ENCODE results near the gene STAG3. TPM values are rescaled to one million over a fixed set of nuclear protein-coding genes. Genes with fewer than 3 reads are reported as not detected.
"Not testable (repeated sequence)": the region's sequence is repeated elsewhere in the genome, so short reads cannot be mapped to it uniquely, and the experiment has no call there.

Gene STAG3
- polyA plus RNA-seq, 3 donors from 2014 or later: 0.50 to 2.8 (median 0.72) TPM

- peaks cover 50 to 54% of the 10 kb centered on the region in 2 donors for H3K4me1 Mint-ChIP-seq
- H3K36me3 Mint-ChIP-seq, H3K9me3 Mint-ChIP-seq: not testable (repeated sequence)
- DNase-seq: peak; percentile 57 to 74 (median 74)
- peak overlapping the region; percentile 69 to 96 (median 84) for H3K4me3 Mint-ChIP-seq
- H3K27ac Mint-ChIP-seq: peak overlapping the region; percentile 96 to 100 (median 99)
- H3K27me3 Mint-ChIP-seq (ENCODE audit: low read depth in 3 of 3): peaks cover 9 to 25% (median 22%) of the 10 kb centered on the region in 3 donors
Measured at GRCh38 chr7:100217934-100218333, 40.2 kb downstream of the STAG3 start.

GRCh38 chr7:100219271-100219737 lies 41.6 kb downstream of the STAG3 start:
- Mint-ChIP-seq H3K9me3 (peaks cover 0 to 2% (median 0%) of the 10 kb centered on the region in 6 donors), H3K27ac (peak overlapping the region; percentile 95 to 99 (median 98)), H3K4me1 (peaks cover 62 to 67% of the 10 kb centered on the region in 2 donors), H3K27me3 (ENCODE audit: low read depth in 3 of 3) (peaks cover 18 to 28% (median 28%) of the 10 kb centered on the region in 3 donors), H3K4me3 (peak overlapping the region; percentile 90 to 98 (median 95)), H3K36me3 (peaks cover 4 to 17% (median 4%) of the 10 kb centered on the region in 3 donors)
- peak in 1 of 3 donors; percentile 34 for DNase-seq

DNA sequence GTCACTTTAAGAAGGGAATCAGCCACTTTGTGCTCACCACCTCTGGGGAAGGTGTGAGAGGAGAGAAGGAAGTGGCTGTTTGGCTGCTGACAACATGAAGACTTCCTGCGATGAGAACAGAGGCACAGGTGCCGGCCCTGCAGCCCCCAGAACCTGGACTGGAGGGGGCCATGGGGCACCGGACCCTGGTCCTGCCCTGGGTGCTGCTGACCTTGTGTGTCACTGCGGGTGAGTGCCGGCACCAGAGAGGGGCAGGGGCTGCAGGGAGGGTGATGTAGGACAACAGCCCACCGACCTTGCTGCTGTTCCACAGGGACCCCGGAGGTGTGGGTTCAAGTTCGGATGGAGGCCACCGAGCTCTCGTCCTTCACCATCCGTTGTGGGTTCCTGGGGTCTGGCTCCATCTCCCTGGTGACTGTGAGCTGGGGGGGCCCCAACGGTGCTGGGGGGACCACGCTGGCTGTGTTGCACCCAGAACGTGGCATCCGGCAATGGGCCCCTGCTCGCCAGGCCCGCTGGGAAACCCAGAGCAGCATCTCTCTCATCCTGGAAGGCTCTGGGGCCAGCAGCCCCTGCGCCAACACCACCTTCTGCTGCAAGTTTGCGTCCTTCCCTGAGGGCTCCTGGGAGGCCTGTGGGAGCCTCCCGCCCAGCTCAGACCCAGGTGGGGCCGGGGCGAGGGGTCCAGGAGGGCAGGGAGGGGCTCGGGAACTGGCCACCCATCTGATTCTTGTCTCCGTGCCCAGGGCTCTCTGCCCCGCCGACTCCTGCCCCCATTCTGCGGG lies 42.3 kb downstream of the STAG3 start, which contains the start of gene PVRIG:
Gene PVRIG (plus strand): TSS at position 149 of the 785 bp plus-strand sequence. CDS start 22 bp downstream, at position 171.
- peaks cover 69 to 71% of the 10 kb centered on the region in 2 donors for H3K4me1 Mint-ChIP-seq
- peaks cover 4 to 17% (median 4%) of the 10 kb centered on the region in 3 donors for H3K36me3 Mint-ChIP-seq
- not testable (repeated sequence) for H3K9me3 Mint-ChIP-seq
- H3K27ac Mint-ChIP-seq: peak within 1 kb of the TSS; percentile 95 to 99 (median 98)
- peaks cover 18 to 28% (median 27%) of the 10 kb centered on the region in 3 donors for H3K27me3 Mint-ChIP-seq (ENCODE audit: low read depth in 3 of 3)
- peak; percentile 66 for DNase-seq
- peak within 1 kb of the TSS; percentile 90 to 98 (median 95) for H3K4me3 Mint-ChIP-seq

DNA sequence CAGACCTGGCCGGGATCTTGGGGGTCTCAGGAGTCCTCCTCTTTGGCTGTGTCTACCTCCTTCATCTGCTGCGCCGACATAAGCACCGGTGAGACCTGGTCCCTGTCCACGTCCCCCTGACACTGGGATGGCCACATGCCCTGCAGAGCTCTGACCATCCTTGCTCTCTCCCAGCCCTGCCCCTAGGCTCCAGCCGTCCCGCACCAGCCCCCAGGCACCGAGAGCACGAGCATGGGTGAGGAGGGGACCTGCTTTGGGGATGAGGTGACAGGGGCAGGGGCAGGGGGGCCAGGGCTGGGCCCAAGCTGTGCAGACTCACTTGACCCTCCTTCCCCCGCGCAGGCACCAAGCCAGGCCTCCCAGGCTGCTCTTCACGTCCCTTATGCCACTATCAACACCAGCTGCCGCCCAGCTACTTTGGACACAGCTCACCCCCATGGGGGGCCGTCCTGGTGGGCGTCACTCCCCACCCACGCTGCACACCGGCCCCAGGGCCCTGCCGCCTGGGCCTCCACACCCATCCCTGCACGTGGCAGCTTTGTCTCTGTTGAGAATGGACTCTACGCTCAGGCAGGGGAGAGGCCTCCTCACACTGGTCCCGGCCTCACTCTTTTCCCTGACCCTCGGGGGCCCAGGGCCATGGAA lies 43.0 kb downstream of the STAG3 start:
- peaks cover 73 to 77% of the 10 kb centered on the region in 2 donors for H3K4me1 Mint-ChIP-seq
- peaks cover 18 to 28% (median 26%) of the 10 kb centered on the region in 3 donors for H3K27me3 Mint-ChIP-seq (ENCODE audit: low read depth in 3 of 3)
- DNase-seq: no peak
- H3K36me3 Mint-ChIP-seq: peaks cover 4 to 17% (median 4%) of the 10 kb centered on the region in 3 donors
- H3K9me3 Mint-ChIP-seq: peaks cover 0 to 2% (median 0%) of the 10 kb centered on the region in 6 donors
- H3K27ac Mint-ChIP-seq: peak overlapping the region; percentile 95 to 99 (median 98)
- H3K4me3 Mint-ChIP-seq: peak overlapping the region; percentile 90 to 98 (median 95)

GRCh38 chr7:100221231-100221718 lies 43.6 kb downstream of the STAG3 start:
- H3K36me3 Mint-ChIP-seq: peaks cover 4 to 17% (median 4%) of the 10 kb centered on the region in 3 donors
- H3K4me3 Mint-ChIP-seq: peak overlapping the region; percentile 90 to 98 (median 95)
- peak; percentile 82 to 87 (median 87) for DNase-seq
- H3K4me1 Mint-ChIP-seq: peaks cover 72 to 81% of the 10 kb centered on the region in 2 donors
- peaks cover 0 to 2% (median 0%) of the 10 kb centered on the region in 6 donors for H3K9me3 Mint-ChIP-seq
- peaks cover 17 to 28% (median 26%) of the 10 kb centered on the region in 3 donors for H3K27me3 Mint-ChIP-seq (ENCODE audit: low read depth in 3 of 3)
- peak overlapping the region; percentile 95 to 99 (median 98) for H3K27ac Mint-ChIP-seq

DNA sequence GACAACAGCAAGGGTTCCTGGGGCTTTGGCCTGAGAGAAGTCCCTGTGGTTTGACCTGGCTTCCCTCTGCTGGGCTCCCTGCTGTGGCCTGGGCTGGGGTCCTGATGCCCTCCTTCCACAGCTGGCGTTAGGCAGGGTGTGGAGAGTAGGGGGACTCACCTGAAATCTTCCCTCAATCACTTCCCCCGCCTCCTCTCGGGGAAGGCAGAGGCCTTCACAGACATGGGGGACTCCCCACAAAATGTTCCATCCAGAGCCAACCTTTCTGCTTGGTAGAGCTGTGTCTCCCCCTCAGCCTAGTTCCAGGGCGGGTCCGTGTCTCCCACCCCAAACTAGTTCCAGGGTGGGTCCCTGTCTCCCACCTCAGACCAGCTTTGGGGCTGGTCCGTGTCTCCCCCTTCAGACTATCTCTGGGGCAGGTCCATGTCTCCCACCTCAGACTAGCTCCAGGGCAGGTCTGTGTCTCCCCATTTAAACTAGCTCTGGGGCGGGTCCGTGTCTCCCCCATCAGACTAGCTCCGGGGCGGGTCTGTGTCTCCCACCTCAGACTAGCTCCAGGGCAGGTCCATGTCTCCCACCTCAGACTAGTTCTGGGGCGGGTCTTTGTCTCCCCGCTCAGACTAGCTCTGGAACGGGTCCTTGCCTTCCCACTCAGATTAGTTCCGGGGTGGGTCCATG lies 44.2 kb downstream of the STAG3 start:
- Mint-ChIP-seq H3K36me3 (peaks cover 4 to 17% (median 4%) of the 10 kb centered on the region in 3 donors), H3K4me1 (peaks cover 66 to 79% of the 10 kb centered on the region in 2 donors), H3K9me3 (peaks cover 0 to 2% (median 0%) of the 10 kb centered on the region in 6 donors), H3K4me3 (peak overlapping the region; percentile 90 to 98 (median 95)), H3K27ac (peak overlapping the region; percentile 95 to 99 (median 98)), H3K27me3 (ENCODE audit: low read depth in 3 of 3) (peaks cover 17 to 28% (median 26%) of the 10 kb centered on the region in 3 donors)
- DNase-seq: no peak

GRCh38 chr7:100222445-100223132 lies 44.9 kb downstream of the STAG3 start:
- peaks cover 4 to 17% (median 4%) of the 10 kb centered on the region in 3 donors for H3K36me3 Mint-ChIP-seq
- H3K9me3 Mint-ChIP-seq: peaks cover 0 to 2% (median 0%) of the 10 kb centered on the region in 6 donors
- peaks cover 17 to 28% (median 21%) of the 10 kb centered on the region in 3 donors for H3K27me3 Mint-ChIP-seq (ENCODE audit: low read depth in 3 of 3)
- H3K4me3 Mint-ChIP-seq: peak overlapping the region; percentile 90 to 98 (median 95)
- peaks cover 59 to 75% of the 10 kb centered on the region in 2 donors for H3K4me1 Mint-ChIP-seq
- peak overlapping the region; percentile 95 to 99 (median 98) for H3K27ac Mint-ChIP-seq
- no peak for DNase-seq

GRCh38 chr7:100223376-100223927 lies 45.7 kb downstream of the STAG3 start:
- Mint-ChIP-seq H3K36me3 (peaks cover 4 to 17% (median 4%) of the 10 kb centered on the region in 3 donors), H3K27me3 (ENCODE audit: low read depth in 3 of 3) (peaks cover 17 to 26% (median 20%) of the 10 kb centered on the region in 3 donors), H3K27ac (peak overlapping the region; percentile 95 to 99 (median 98)), H3K4me3 (peak overlapping the region; percentile 90 to 98 (median 95)), H3K4me1 (peaks cover 54 to 77% of the 10 kb centered on the region in 2 donors)
- H3K9me3 Mint-ChIP-seq: not testable (repeated sequence)
- DNase-seq: peak; percentile 61 to 68 (median 64)

DNA sequence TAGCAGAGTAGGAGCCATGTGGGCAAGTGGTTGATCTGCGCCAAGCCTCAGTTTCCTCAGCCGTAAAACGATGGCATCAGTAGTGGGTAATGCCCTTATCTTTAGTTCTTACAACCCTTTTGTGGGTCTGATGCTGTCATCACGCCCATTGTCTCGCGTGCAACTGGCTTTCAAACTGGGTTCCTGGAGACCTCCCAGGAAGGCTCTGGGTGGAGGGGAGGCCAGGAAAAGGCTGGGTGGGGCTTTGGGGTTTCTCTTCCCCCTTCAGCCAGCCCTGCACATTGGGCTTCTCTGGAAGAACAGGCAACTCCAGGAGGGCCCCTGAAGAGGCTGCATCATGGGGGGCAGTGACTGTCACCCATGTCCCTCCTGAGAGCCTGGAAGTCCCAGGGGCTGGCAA lies 47.2 kb downstream of the STAG3 start:
- H3K27ac Mint-ChIP-seq: peak overlapping the region; percentile 79 to 98 (median 98)
- peaks cover 44 to 64% of the 10 kb centered on the region in 2 donors for H3K4me1 Mint-ChIP-seq
- DNase-seq, H3K9me3 Mint-ChIP-seq: not testable (repeated sequence)
- H3K27me3 Mint-ChIP-seq (ENCODE audit: low read depth in 3 of 3): peaks cover 17 to 27% (median 21%) of the 10 kb centered on the region in 3 donors
- H3K36me3 Mint-ChIP-seq: peaks cover 4 to 17% (median 4%) of the 10 kb centered on the region in 3 donors
- H3K4me3 Mint-ChIP-seq: peak overlapping the region in 3 of 5 donors; percentile 35 to 91 (median 90)

DNA sequence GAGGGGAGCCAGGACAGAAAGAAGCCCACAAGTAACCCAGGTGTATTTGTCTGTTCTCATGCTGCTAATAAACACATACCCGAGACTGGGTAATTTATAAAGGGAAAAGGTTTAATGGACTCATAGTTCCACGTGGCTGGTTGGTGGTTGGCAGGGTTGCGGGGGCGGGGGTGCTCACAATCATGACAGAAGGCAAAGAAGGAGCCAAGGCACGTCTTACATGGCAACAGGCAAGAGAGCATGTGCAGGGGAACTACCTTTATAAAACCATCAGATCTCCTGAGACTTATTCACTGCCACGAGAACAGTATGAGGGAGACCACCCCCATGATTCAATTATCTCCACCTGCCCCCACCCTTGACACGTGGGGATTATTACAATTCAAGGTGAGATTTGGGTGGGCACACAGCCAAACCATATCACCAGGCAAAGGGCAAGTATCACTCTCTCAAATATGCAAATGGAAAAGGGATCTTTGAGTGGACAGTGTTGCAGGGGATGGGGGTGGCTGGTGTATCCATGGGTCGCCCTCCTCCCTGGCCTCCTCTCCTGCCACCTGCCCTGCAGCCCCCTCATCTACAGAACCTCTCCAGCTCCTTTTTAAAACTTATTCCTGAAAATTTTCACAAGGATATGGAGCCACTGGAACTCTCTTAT lies 57.1 kb downstream of the STAG3 start:
- not testable (repeated sequence) for H3K4me3 Mint-ChIP-seq; DNase-seq; H3K9me3 Mint-ChIP-seq; H3K27me3 Mint-ChIP-seq (ENCODE audit: low read depth in 3 of 3)
- Mint-ChIP-seq H3K36me3 (peaks cover 0 to 10% (median 0%) of the 10 kb centered on the region in 3 donors), H3K27ac (peak overlapping the region in 5 of 6 donors; percentile 51 to 86 (median 76)), H3K4me1 (peaks cover 26 to 41% of the 10 kb centered on the region in 2 donors)

- H3K4me3 Mint-ChIP-seq, H3K9me3 Mint-ChIP-seq: not testable (repeated sequence)
- peak overlapping the region in 2 of 6 donors; percentile 52 to 63 for H3K27ac Mint-ChIP-seq
Measured at GRCh38 chr7:100239975-100240374, 62.3 kb downstream of the STAG3 start.

More at GRCh38 chr7:100239975-100240374, 62.3 kb downstream of the STAG3 start:
- not testable (repeated sequence) for H3K36me3 Mint-ChIP-seq; H3K27me3 Mint-ChIP-seq (ENCODE audit: low read depth in 3 of 3); DNase-seq
- H3K4me1 Mint-ChIP-seq: peaks cover 21 to 37% of the 10 kb centered on the region in 2 donors
